Measurements from ENCODE around the gene AP5Z1.

DNA sequence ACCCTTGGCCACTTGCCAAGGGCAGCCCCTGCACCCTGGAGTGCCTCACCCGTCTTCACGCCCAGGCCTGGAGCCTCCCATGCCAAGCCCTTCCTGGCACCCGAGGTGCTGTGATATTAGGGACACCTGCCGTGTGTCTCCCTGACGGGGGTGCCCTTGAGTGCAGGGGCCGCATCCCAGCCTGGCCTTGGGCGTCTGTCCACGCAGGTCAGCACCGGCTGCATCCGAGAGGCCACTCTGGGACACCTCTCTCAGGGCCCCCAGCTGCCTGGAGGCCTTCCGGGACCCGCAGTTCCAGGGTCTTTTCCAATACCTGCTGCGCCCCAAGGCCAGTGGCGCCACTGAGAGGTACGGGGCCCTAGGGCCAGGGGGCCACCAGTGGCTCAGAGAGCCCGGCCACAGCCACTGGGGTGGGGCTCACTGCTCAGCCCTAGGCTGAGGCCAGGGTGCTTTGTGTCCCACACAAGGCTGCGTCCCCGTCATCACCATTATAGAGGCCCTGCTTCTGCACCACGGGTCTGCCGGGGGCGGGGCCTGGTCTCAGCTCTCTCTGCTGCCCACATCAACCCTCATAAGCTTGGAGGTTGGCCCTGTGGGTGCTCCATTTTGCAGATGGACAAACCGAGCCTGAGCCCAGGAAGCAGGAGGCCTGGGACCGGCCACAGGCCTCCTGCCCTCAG lies 12.7 kb downstream of the AP5Z1 start:
- TF ChIP-seq, protein P1, sequence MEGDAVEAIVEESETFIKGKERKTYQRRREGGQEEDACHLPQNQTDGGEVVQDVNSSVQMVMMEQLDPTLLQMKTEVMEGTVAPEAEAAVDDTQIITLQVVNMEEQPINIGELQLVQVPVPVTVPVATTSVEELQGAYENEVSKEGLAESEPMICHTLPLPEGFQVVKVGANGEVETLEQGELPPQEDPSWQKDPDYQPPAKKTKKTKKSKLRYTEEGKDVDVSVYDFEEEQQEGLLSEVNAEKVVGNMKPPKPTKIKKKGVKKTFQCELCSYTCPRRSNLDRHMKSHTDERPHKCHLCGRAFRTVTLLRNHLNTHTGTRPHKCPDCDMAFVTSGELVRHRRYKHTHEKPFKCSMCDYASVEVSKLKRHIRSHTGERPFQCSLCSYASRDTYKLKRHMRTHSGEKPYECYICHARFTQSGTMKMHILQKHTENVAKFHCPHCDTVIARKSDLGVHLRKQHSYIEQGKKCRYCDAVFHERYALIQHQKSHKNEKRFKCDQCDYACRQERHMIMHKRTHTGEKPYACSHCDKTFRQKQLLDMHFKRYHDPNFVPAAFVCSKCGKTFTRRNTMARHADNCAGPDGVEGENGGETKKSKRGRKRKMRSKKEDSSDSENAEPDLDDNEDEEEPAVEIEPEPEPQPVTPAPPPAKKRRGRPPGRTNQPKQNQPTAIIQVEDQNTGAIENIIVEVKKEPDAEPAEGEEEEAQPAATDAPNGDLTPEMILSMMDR (conservative IDR thresholded peaks at IDR 0.05): no peak
- TF ChIP-seq EZH2 (IDR thresholded peaks at IDR 0.05; ENCODE audit: low read depth): no peak

Measured in PC-9 (cell line).